ENCODE results near the gene ZFPM1.
"Not testable (repeated sequence)": the region's sequence is repeated elsewhere in the genome, so short reads cannot be mapped to it uniquely, and the experiment has no call there.

GRCh38 chr16:88517208-88517774, 64.2 kb downstream of the ZFPM1 start:
- not testable (repeated sequence) for TF ChIP-seq CTCF (conservative IDR thresholded peaks at IDR 0.05 in 1 of 2, IDR thresholded peaks at IDR 0.05 in 1 of 2; ENCODE audit: extremely low read depth in 1 of 2, insufficient read depth in 1 of 2, low read depth in 1 of 2, low read length in 2 of 2); EZH2 (IDR thresholded peaks at IDR 0.05; ENCODE audit: borderline replicate concordance, low read length)
